H9 (cell line): ENCODE results near the gene TIMP1. TPM values are rescaled to one million over a fixed set of nuclear protein-coding genes. Genes with fewer than 3 reads are reported as not detected.
A peak's percentile ranks its signal among the peaks of the same experiment; 100 is the strongest.

Experiments used
- DNase-seq: peaks from one replicate; pipeline ENCODE4 v3.0.0-alpha.2; 2017
- H2AFZ ChIP-seq: one replicate; pipeline ENCODE4 v1.6.1; 2013; ENCODE audit warnings: mild to moderate bottlenecking, low read length, control low read depth, moderate library complexity
- H2AK5ac ChIP-seq: 2 replicates; pipeline ENCODE4 v1.6.1; 2013; ENCODE audit warnings: low read length, control low read depth, mixed read lengths; ENCODE audit not compliant: insufficient read length
- H2BK120ac ChIP-seq: one replicate; pipeline ENCODE4 v1.6.1; 2013; ENCODE audit warnings: low read depth, mild to moderate bottlenecking, low read length, control low read depth, inconsistent platforms; ENCODE audit not compliant: poor library complexity, severe bottlenecking
- H2BK12ac ChIP-seq: 2 replicates; pipeline ENCODE4 v1.6.1; 2013; ENCODE audit warnings: low read length, control low read depth, mixed read lengths, low read depth; ENCODE audit not compliant: insufficient read length
- H2BK15ac ChIP-seq: 2 replicates; pipeline ENCODE4 v1.6.1; 2013; ENCODE audit warnings: low read depth, low read length, control low read depth
- H2BK20ac ChIP-seq: one replicate; pipeline ENCODE4 v1.6.1; 2013; ENCODE audit warnings: low read depth, mild to moderate bottlenecking, low read length, control low read depth, inconsistent platforms; ENCODE audit not compliant: poor library complexity, severe bottlenecking
- H2BK5ac ChIP-seq: 2 replicates; pipeline ENCODE4 v1.6.1; 2013; ENCODE audit warnings: low read length, control low read depth, mixed read lengths; ENCODE audit not compliant: insufficient read length
- H3K14ac ChIP-seq: 2 replicates; pipeline ENCODE4 v1.6.1; 2013; ENCODE audit warnings: low read length, control low read depth; ENCODE audit not compliant: insufficient read depth
- H3K18ac ChIP-seq: 2 replicates; pipeline ENCODE4 v1.6.1; 2013; ENCODE audit warnings: low read depth, mild to moderate bottlenecking, mixed read lengths, low read length, control low read depth; ENCODE audit not compliant: insufficient read length
- H3K23ac ChIP-seq: 2 replicates; pipeline ENCODE4 v1.6.1; 2013; ENCODE audit warnings: low read length, control low read depth, mixed read lengths, low read depth; ENCODE audit not compliant: insufficient read length
- H3K23me2 ChIP-seq: 2 replicates; pipeline ENCODE4 v1.6.1; 2013; ENCODE audit warnings: low read depth, mild to moderate bottlenecking, mixed read lengths, low read length, control low read depth; ENCODE audit not compliant: insufficient read length, poor library complexity, severe bottlenecking
- H3K27ac ChIP-seq: 2 replicates; pipeline ENCODE4 v1.5.1; 2013; ENCODE audit warnings: low read length, control low read depth, mixed read lengths, low read depth; ENCODE audit not compliant: insufficient read length
- H3K27me3 ChIP-seq: 2 replicates; pipeline ENCODE4 v1.6.1; 2013; ENCODE audit warnings: low read length, control low read depth, inconsistent platforms; ENCODE audit not compliant: insufficient read depth
- H3K4ac ChIP-seq: 2 replicates; pipeline ENCODE4 v1.6.1; 2013; ENCODE audit warnings: low read depth, mild to moderate bottlenecking, control low read depth, inconsistent platforms, low read length, moderate library complexity
- H3K4me1 ChIP-seq: 2 replicates; pipeline ENCODE4 v1.6.1; 2013; ENCODE audit warnings: low read length, control low read depth, inconsistent platforms; ENCODE audit not compliant: insufficient read depth
- H3K4me2 ChIP-seq: 2 replicates; pipeline ENCODE4 v1.6.1; 2013; ENCODE audit warnings: low read length, control low read depth, mixed read lengths; ENCODE audit not compliant: insufficient read length, insufficient read depth
- H3K56ac ChIP-seq: 2 replicates; pipeline ENCODE4 v1.6.1; 2013; ENCODE audit warnings: low read depth, mild to moderate bottlenecking, mixed read lengths, low read length, control low read depth; ENCODE audit not compliant: insufficient read length
- H3K79me1 ChIP-seq: 2 replicates; pipeline ENCODE4 v1.6.1; 2013; ENCODE audit warnings: low read depth, mild to moderate bottlenecking, moderate library complexity, low read length, control low read depth, inconsistent platforms; ENCODE audit not compliant: insufficient read depth, poor library complexity, severe bottlenecking
- H3K79me2 ChIP-seq: 2 replicates; pipeline ENCODE4 v1.6.1; 2013; ENCODE audit warnings: low read length, control low read depth, inconsistent platforms; ENCODE audit not compliant: insufficient read depth
- H3K9ac ChIP-seq: 2 replicates; pipeline ENCODE4 v1.6.1; 2013; ENCODE audit warnings: low read length, control low read depth, mixed read lengths; ENCODE audit not compliant: insufficient read length; ENCODE audit errors: extremely low read depth
- H3K9me3 ChIP-seq: one replicate; pipeline ENCODE4 v1.6.1; 2013; ENCODE audit warnings: low read depth, low read length, inconsistent platforms; ENCODE audit not compliant: control insufficient read depth
- H3T11ph ChIP-seq: one replicate; pipeline ENCODE4 v1.6.1; 2013; ENCODE audit warnings: mild to moderate bottlenecking, low read length, control low read depth, inconsistent platforms
- H4K20me1 ChIP-seq: one replicate; pipeline ENCODE4 v1.6.1; 2013; ENCODE audit not compliant: control insufficient read depth, insufficient read length, insufficient read depth
- H4K5ac ChIP-seq: 2 replicates; pipeline ENCODE4 v1.6.1; 2013; ENCODE audit warnings: low read depth, mild to moderate bottlenecking, mixed read lengths, low read length, control low read depth; ENCODE audit not compliant: insufficient read length
- H4K8ac ChIP-seq: replicated peaks from 2 replicates; pipeline ENCODE4 v1.6.1; 2013; ENCODE audit warnings: low read length, control low read depth, mixed read lengths, low read depth; ENCODE audit not compliant: insufficient read length
- H4K91ac ChIP-seq: 2 replicates; pipeline ENCODE4 v1.6.1; 2013; ENCODE audit warnings: low read depth, mild to moderate bottlenecking, moderate library complexity, mixed read lengths, low read length, control low read depth; ENCODE audit not compliant: insufficient read length
- H3K27ac Mint-ChIP-seq, 3 experiments: 2 replicates in 2 of 3; 3 replicates in 1 of 3; pipeline ENCODE4 v1.8.0; 2020 to 2021; ENCODE audit warnings: mixed read lengths in 3 of 3, mild to moderate bottlenecking in 1 of 3, moderate library complexity in 1 of 3
- H3K27me3 Mint-ChIP-seq: 2 replicates; pipeline ENCODE4 v1.8.0; 2021; ENCODE audit warnings: low read depth, mild to moderate bottlenecking, moderate library complexity, mixed read lengths
- H3K36me3 Mint-ChIP-seq, 3 experiments: 2 replicates in 2 of 3; 3 replicates in 1 of 3; pipeline ENCODE4 v1.8.0; 2020 to 2021; ENCODE audit warnings: low read depth in 3 of 3, mixed read lengths in 3 of 3; ENCODE audit not compliant: insufficient read depth in 1 of 3
- H3K4me1 Mint-ChIP-seq, 2 experiments: 2 replicates each; pipeline ENCODE4 v1.8.0; 2020; ENCODE audit warnings: mixed read lengths in 2 of 2
- H3K4me3 Mint-ChIP-seq, 2 experiments: 2 replicates in 1 of 2; 3 replicates in 1 of 2; pipeline ENCODE4 v1.8.0; 2020 to 2021; ENCODE audit warnings: mild to moderate bottlenecking in 2 of 2, mixed read lengths in 2 of 2, moderate library complexity in 1 of 2
- H3K9me3 Mint-ChIP-seq, 2 experiments: 2 replicates in 1 of 2; 3 replicates in 1 of 2; pipeline ENCODE4 v1.8.0; 2020; ENCODE audit warnings: mild to moderate bottlenecking in 2 of 2, mixed read lengths in 2 of 2, moderate library complexity in 1 of 2
- CTCF ChIP-seq: fragments of 200-600 bp; sonication (generic); conservative IDR thresholded peaks from 3 replicates; pipeline ENCODE4 v1.8.0; 2021; ENCODE audit warnings: antibody characterized with exemption, mild to moderate bottlenecking
- WGBS: extraction: QIAGEN DNeasy Blood & Tissue Kit; methylation state at CpG from one replicate; pipeline ENCODE4 v1.1.7; 2013; ENCODE audit warnings: missing lambda C conversion rate, low lambda C conversion rate, mixed read lengths; ENCODE audit not compliant: insufficient read length; ENCODE audit errors: extremely low coverage; 5-methylcytosine and 5-hydroxymethylcytosine counted together
- total RNA-seq: library from RNA; stranded (reverse); gene quantifications from 2 replicates; pipeline ENCODE4 v1.2.1, GENCODE V29; 2021

Gene TIMP1
- total RNA-seq, 1 experiment from 2014 or later: 65.1 TPM

- no peak overlapping the region for H3K4ac ChIP-seq
- WGBS: no CpG with 5 or more reads among the region's 4 CpGs
Measured at GRCh38 chrX:47587091-47587891, 5.1 kb downstream of the TIMP1 start.

More at GRCh38 chrX:47587091-47587891, 5.1 kb downstream of the TIMP1 start:
- Histone ChIP-seq H2BK20ac (no peak overlapping the region), H3K9me3 (peaks cover 44% of the 10 kb centered on the region), H3K23me2 (no peaks in the 10 kb centered on the region), H3K4me1 (no peaks in the 10 kb centered on the region), H3K79me1 (no peaks in the 10 kb centered on the region), H2AK5ac (no peak overlapping the region), H4K8ac (no peak overlapping the region), H2BK5ac (no peak overlapping the region), H3K14ac (no peak overlapping the region), H4K20me1 (no peaks in the 10 kb centered on the region), H3K79me2 (no peaks in the 10 kb centered on the region), H3K23ac (no peak overlapping the region), H3K56ac (no peak overlapping the region), H3T11ph (no peak overlapping the region), H3K4me2 (no peak overlapping the region), H4K5ac (no peak overlapping the region), H3K9ac (no peak overlapping the region), H2BK120ac (no peak overlapping the region), H2BK12ac (no peak overlapping the region), H2BK15ac (no peak overlapping the region), H2AFZ (no peak overlapping the region), H3K18ac (no peak overlapping the region), H3K27me3 (no peaks in the 10 kb centered on the region), H4K91ac (no peak overlapping the region), H3K27ac (no peak overlapping the region)
- TF ChIP-seq CTCF: no peak
- Mint-ChIP-seq H3K27me3 (no peaks in the 10 kb centered on the region; the same call in 1 of the 2 replicates), H3K36me3 (peaks cover 17 to 22% (median 19%) of the 10 kb centered on the region in 3 experiments; a peak in 6 of 7 replicates), H3K9me3 (peaks cover 65 to 79% of the 10 kb centered on the region in 2 experiments), H3K4me1 (peaks cover 6 to 14% of the 10 kb centered on the region in 2 experiments; a peak in 2 of 4 replicates), H3K27ac (peak overlapping the region in 1 of 3 experiments; percentile 15; a peak in 1 of 7 replicates), H3K4me3 (no peak overlapping the region)
- DNase-seq: no peak
